GM12878 (cell line): ENCODE results near the gene SELENOS. TPM values are rescaled to one million over a fixed set of nuclear protein-coding genes. Genes with fewer than 3 reads are reported as not detected.

Source experiments
- ATAC-seq: fragments of 200-7000 bp; cut with Tn5 transposase; 3 replicates; pipeline ENCODE4 v1.9.1; 2020; ENCODE audit warnings: mild to moderate bottlenecking, moderate library complexity
- BruUV-seq: library from RNA; stranded (reverse); fragments of 400-500 nt; replicated peaks from 2 replicates; lab custom pipeline; 2021; lab: Mats Ljungman, UMichigan
- CTCF ChIA-PET: fragments of 300-600 bp; sonication (Branson Sonifier 250); formaldehyde crosslinking; extraction: SDS; loops from one replicate; lab custom pipeline; 2021; ENCODE audit warnings: inconsistent platforms; lab: Yijun Ruan, JAX
- POLR2A ChIA-PET: fragments of 350-600 bp; formaldehyde crosslinking; extraction: SDS; loops from one replicate; lab custom pipeline; 2021; ENCODE audit warnings: inconsistent platforms; lab: Charles Lee
- RAD21 ChIA-PET: fragments of 300-600 bp; sonication (Branson Sonifier 250); formaldehyde crosslinking; loops from one replicate; lab custom pipeline; 2023; ENCODE audit warnings: antibody characterized with exemption; ENCODE audit not compliant: unreplicated experiment; lab: Charles Lee
- SMC1A ChIA-PET: fragments of 300-600 bp; sonication (Branson Sonifier 250); formaldehyde crosslinking; loops from one replicate; lab custom pipeline; 2023; ENCODE audit not compliant: unreplicated experiment, uncharacterized antibody; lab: Charles Lee
- DNase-seq: peaks from one replicate; pipeline ENCODE4 v3.0.0-alpha.2; 2011; ENCODE audit warnings: low read depth, low spot score
- FAIRE-seq: peaks from 3 replicates; lab custom pipeline; 2011; peaks lifted over from hg19 to GRCh38; lab: Jason Lieb, UNC
- H2AFZ ChIP-seq: 2 replicates; pipeline ENCODE4 v1.6.0; 2011; ENCODE audit warnings: low read depth, low read length, control low read depth; ENCODE audit not compliant: control insufficient read depth
- H3K27ac ChIP-seq: 2 replicates; pipeline ENCODE4 v1.5.1; 2011; ENCODE audit warnings: control low read depth; ENCODE audit not compliant: control insufficient read depth, insufficient read depth
- H3K27me3 ChIP-seq, 2 experiments: replicated peaks in 1 of 2; 2 replicates each; pipeline versions ENCODE4 v1.6.0 to v1.6.1; 2011; ENCODE audit warnings: low read length in 1 of 2; ENCODE audit not compliant: control insufficient read depth in 2 of 2, insufficient read depth in 2 of 2
- H3K36me3 ChIP-seq, 2 experiments: 2 replicates each; pipeline ENCODE4 v1.5.1; 2011; ENCODE audit warnings: low read length in 1 of 2; ENCODE audit not compliant: control insufficient read depth in 2 of 2, insufficient read depth in 2 of 2
- H3K4me1 ChIP-seq: 2 replicates; pipeline ENCODE4 v1.6.1; 2011; ENCODE audit warnings: mild to moderate bottlenecking, low read length, moderate library complexity, mixed read lengths; ENCODE audit not compliant: control insufficient read depth, insufficient read depth
- H3K4me2 ChIP-seq: 2 replicates; pipeline ENCODE4 v1.6.0; 2011; ENCODE audit warnings: control low read depth; ENCODE audit not compliant: control insufficient read depth, insufficient read depth
- H3K4me3 ChIP-seq: fragments of 200-600 bp; sonication (generic); 2 replicates; pipeline ENCODE4 v1.5.1; 2016
- H3K79me2 ChIP-seq: 2 replicates; pipeline ENCODE4 v1.6.0; 2011; ENCODE audit warnings: low read length; ENCODE audit not compliant: control insufficient read depth, insufficient read depth
- H3K9ac ChIP-seq: 2 replicates; pipeline ENCODE4 v1.8.0; 2011; ENCODE audit warnings: low read length, control low read depth, mixed read lengths; ENCODE audit not compliant: control insufficient read depth, insufficient read depth
- H3K9me3 ChIP-seq: replicated peaks from 3 replicates; pipeline ENCODE4 v1.5.1; 2011; ENCODE audit warnings: mild to moderate bottlenecking, low read length; ENCODE audit not compliant: control insufficient read depth, insufficient read depth
- H4K20me1 ChIP-seq: 2 replicates; pipeline ENCODE4 v1.6.0; 2011; ENCODE audit not compliant: control insufficient read depth, insufficient read depth
- BCL11A ChIP-seq: IDR thresholded peaks from 2 replicates; pipeline ENCODE4 v1.6.1; 2011; ENCODE audit warnings: low read depth, low read length
- BCL3 ChIP-seq: IDR thresholded peaks from 2 replicates; pipeline ENCODE4 v1.6.1; 2011; ENCODE audit warnings: borderline replicate concordance, low read depth, mild to moderate bottlenecking, moderate library complexity, low read length; ENCODE audit not compliant: insufficient read depth, poor library complexity, severe bottlenecking
- CREM ChIP-seq: IDR thresholded peaks from 2 replicates; pipeline ENCODE4 v1.6.1; 2014; ENCODE audit warnings: antibody characterized with exemption, low read depth
- POU2F2 ChIP-seq: IDR thresholded peaks from 3 replicates; pipeline ENCODE4 v1.6.1; 2011; ENCODE audit warnings: low read depth, mild to moderate bottlenecking, low read length, borderline replicate concordance
- SIN3A ChIP-seq: IDR thresholded peaks from 2 replicates; pipeline ENCODE4 v1.6.1; 2012; ENCODE audit warnings: low read depth, low read length, improper control_type of control experiment
- STAT3 ChIP-seq: IDR thresholded peaks from 2 replicates; pipeline ENCODE4 v1.6.1; 2011; ENCODE audit warnings: low read depth, low read length, improper control_type of control experiment
- ZNF687 ChIP-seq: fragments of 450-650 bp; IDR thresholded peaks from 2 replicates; pipeline ENCODE4 v1.6.1; 2017; ENCODE audit warnings: mild to moderate bottlenecking, moderate library complexity
- WGBS: methylation state at CpG from one replicate; pipeline ENCODE4 v1.1.6; 2016; ENCODE audit warnings: low lambda C conversion rate; ENCODE audit not compliant: insufficient replicate concordance, insufficient coverage; ENCODE audit errors: missing lambda C conversion rate; 5-methylcytosine and 5-hydroxymethylcytosine counted together
- in situ Hi-C: fragments of 300-500 bp; cut with MboI; formaldehyde crosslinking; loops from 9 replicates; pipeline ENCODE4 v1.14.3; 2018; ENCODE audit warnings: mixed read lengths
- intact Hi-C: fragments of 100-400 bp; cut with micrococcal nuclease; formaldehyde crosslinking; loops from one replicate; pipeline ENCODE4 v1.14.2; 2022; ENCODE audit not compliant: unreplicated experiment
- polyA plus RNA-seq, 11 experiments: library from polyadenylated mRNA; depleted of rRNA in 4 of 11; unstranded in 6 of 11; stranded (reverse) in 5 of 11; fragments of >200 nt; fragmentation: Nextera tagmentation in 4 of 11; fragmentation: Illumina TruSeq in 1 of 11; extraction: Ambion mirVana in 4 of 11; extraction: Trizol in 1 of 11; gene quantifications; 1 replicate in 1 of 11; 2 replicates in 10 of 11; pipeline versions ENCODE4 v1.2.1 to v1.2.3, GENCODE V29; 2011 to 2016; ENCODE audit warnings: inconsistent platforms in 2 of 11, missing spikeins in 2 of 11, low read depth in 1 of 11
- total RNA-seq, 4 experiments: library from RNA; depleted of rRNA in 3 of 4; stranded (reverse); fragments of >200 nt in 3 of 4; fragmentation: Illumina TruSeq in 1 of 4; extraction: Trizol in 1 of 4; gene quantifications; 2 replicates each; pipeline versions ENCODE4 v1.2.1 to v1.2.3, GENCODE V29; 2013 to 2021

The SELENOS gene
- total and polyA plus RNA-seq, 10 of the 15 experiments (the other 5 are each of a cell fraction or from before 2014, with no cell fraction given), result 25.8 to 90.1 (median 37.3) TPM

- TF ChIP-seq STAT3 (0 out of 2 replicates have a peak, but pooled peaks have one; percentile 38), POU2F2 (peak; percentile 28; the same call in 1 of the 3 replicates), BCL11A (peak; percentile 83; the same call in 1 of the 2 replicates), CREM (no peak), ZNF687 (peak; percentile 71)
These were observed 37.6 kb downstream of the SELENOS start (continued) for GRCh38 chr15:101239724-101240136.

- Histone ChIP-seq H3K9me3 (peaks cover 4% of the 10 kb centered on the region; the same call in 2 of the 3 replicates), H3K4me1 (peaks cover 16% of the 10 kb centered on the region), H2AFZ (no peak overlapping the region), H3K79me2 (peaks cover 58% of the 10 kb centered on the region), H3K4me2 (no peak overlapping the region), H3K27ac (no peak overlapping the region), H3K36me3 (peaks cover 8 to 15% of the 10 kb centered on the region in 2 experiments; a peak in 3 of 4 replicates), H3K4me3 (no peak overlapping the region), H4K20me1 (no peaks in the 10 kb centered on the region), H3K9ac (no peak overlapping the region), H3K27me3 (no peaks in the 10 kb centered on the region)
- intact Hi-C loops (no loop called here), in situ Hi-C loops (no loop called here)
- FAIRE-seq (no peak), DNase-seq (no peak), ATAC-seq (no peak)
- ChIA-PET SMC1A (interaction anchor here (1.1 kb wide), 1 partner anchor 36 kb away, joined by 3 read pairs; no protein-coding TSS in a partner anchor), RAD21 (no interaction called here), POLR2A (no interaction called here), CTCF (no interaction called here)
- TF ChIP-seq SIN3A (no peak), BCL3 (peak; percentile 55)
- WGBS, result 99% methylated on average over 12 of the region's 12 CpGs
- BruUV-seq, result no TSS peak
These were observed 40.0 kb downstream of the SELENOS start for GRCh38 chr15:101237251-101237650.
